Suppressor macrophage treated with lipopolysaccharide for 1 hour (primary cell): Measurements from ENCODE around the gene CORO7.
"Not testable (repeated sequence)": the region's sequence is repeated elsewhere in the genome, so short reads cannot be mapped to it uniquely, and the experiment has no call there.

ENCODE experiments used
- DNase-seq, 3 donors: peaks; one replicate each; pipeline ENCODE4 v3.0.0-alpha.2; 2020 to 2022

Gene CORO7

GRCh38 chr16:4334724-4335495 is 81.5 kb downstream of the CORO7 start:
- no peak for DNase-seq

- DNase-seq = not testable (repeated sequence)
Observed at GRCh38 chr16:4333714-4334113, 82.7 kb downstream of the CORO7 start.

GRCh38 chr16:4333308-4333638 is 83.1 kb downstream of the CORO7 start:
- DNase-seq = no peak

GRCh38 chr16:4332623-4333307 is 83.6 kb downstream of the CORO7 start:
- no peak for DNase-seq

- DNase-seq = no peak
Observed at GRCh38 chr16:4332083-4332482, 84.3 kb downstream of the CORO7 start.

DNA sequence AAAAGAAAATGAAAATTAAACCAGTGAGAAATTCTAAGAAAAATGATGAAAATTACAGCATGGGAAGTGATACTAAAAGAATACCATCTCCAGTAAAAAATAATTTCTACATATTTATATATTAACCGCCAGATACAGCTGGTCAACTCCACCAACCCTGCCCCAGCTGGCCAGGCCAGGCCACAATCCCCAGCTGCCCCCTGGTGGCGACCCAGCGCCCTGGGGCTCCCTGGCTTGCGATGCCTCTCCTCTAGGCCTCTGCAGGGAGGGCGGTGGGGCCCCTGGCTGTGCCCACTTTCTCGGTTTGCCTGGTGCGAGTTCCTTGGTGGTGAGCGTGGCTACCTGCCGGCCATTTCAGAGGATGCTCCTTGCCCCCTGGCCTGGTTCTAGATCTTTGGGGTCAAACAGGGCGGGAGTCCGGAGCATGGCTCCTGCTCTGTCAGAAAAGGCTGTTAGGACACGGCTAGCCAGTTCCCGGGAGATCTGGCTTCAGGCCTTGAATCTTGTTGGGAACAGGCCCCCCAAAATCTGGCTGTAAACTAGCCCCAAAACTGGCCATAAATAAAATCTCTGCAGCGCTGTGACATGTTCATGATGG is 86.0 kb downstream of the CORO7 start:
- DNase-seq = peak; percentile 81 to 94 (median 88)

- DNase-seq = no peak
Observed at GRCh38 chr16:4328782-4329775, 87.3 kb downstream of the CORO7 start.

- DNase-seq = peak; percentile 74 to 87 (median 77)
Observed at GRCh38 chr16:4328046-4328781, 88.2 kb downstream of the CORO7 start.

- DNase-seq = peak in 1 of 3 donors; percentile 43
Observed at GRCh38 chr16:4327386-4328045, 88.9 kb downstream of the CORO7 start.

- DNase-seq = peak; percentile 83 to 86 (median 83)
Observed at GRCh38 chr16:4325253-4325758, 91.1 kb downstream of the CORO7 start.

DNA sequence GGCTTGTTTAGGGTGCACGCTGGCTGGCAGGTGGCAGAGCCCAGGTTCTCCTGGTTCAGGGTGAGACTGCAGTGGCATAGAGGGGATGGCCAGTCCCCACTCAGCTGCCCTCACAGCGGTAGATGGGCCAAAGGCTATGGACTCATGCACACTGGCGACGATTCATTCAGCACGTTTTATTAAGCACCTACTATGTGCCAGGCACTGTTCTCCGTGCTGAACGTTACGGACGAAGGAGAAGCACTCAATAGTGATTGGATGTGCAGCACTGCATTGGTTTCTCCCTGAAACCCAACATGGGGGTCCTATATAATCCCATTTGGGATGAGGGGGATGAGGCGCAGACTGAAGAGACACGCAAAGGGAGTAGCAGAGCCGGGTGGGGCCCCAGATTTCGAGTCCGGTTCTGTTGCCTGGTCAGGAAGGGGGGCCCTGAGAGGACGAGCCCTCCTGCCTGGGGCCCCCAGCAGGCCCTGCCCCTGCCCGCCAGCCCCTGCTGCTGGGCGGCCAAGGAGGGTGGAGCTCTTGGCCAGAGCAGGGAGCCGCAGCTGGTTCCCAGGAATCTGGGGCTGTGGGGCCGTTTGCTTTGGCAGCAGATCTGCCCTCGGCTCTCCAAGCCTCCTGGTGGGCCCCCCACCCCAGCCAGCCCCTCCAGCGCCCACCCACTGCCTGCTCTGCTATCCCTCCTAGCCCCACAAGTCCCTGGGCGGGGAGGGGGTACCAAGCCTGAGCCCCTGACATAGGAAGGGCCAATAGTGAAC is 91.7 kb downstream of the CORO7 start:
- DNase-seq = no peak

DNA sequence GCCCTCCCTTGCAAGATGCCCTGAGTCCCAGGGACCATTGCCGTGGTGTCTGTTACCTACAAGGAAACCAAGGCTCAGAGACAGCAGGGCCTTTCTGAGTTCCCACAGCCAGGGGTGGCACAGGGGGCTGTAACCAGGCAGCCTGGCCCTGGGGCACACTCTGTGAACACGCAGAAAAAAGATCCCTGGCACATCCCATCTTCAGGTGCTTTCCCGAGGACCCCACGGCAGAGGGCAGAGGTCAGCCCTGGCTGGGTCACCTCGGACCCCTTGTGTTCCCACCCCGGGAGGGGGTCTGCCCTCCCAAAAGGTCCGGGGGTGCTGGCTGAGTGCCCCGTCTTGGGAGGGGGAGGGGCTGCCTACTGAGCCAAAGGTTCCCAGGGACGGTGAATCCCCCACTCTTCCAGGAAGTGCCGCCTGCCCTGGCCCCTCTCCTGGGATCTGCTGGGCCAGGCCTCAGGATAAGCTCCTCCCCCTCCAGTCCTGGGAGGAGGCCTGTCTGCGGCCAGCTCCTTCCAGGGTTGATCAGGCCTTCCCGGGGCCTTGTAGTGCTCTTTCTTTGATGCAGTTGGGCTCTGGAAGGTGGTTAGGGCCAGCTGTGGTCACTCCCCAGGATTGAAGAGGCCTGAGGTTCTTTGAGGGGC is 92.4 kb downstream of the CORO7 start:
- DNase-seq = no peak

GRCh38 chr16:4323071-4323844 is 93.1 kb downstream of the CORO7 start:
- DNase-seq = no peak

GRCh38 chr16:4322121-4323052 is 94.0 kb downstream of the CORO7 start:
- no peak for DNase-seq

DNA sequence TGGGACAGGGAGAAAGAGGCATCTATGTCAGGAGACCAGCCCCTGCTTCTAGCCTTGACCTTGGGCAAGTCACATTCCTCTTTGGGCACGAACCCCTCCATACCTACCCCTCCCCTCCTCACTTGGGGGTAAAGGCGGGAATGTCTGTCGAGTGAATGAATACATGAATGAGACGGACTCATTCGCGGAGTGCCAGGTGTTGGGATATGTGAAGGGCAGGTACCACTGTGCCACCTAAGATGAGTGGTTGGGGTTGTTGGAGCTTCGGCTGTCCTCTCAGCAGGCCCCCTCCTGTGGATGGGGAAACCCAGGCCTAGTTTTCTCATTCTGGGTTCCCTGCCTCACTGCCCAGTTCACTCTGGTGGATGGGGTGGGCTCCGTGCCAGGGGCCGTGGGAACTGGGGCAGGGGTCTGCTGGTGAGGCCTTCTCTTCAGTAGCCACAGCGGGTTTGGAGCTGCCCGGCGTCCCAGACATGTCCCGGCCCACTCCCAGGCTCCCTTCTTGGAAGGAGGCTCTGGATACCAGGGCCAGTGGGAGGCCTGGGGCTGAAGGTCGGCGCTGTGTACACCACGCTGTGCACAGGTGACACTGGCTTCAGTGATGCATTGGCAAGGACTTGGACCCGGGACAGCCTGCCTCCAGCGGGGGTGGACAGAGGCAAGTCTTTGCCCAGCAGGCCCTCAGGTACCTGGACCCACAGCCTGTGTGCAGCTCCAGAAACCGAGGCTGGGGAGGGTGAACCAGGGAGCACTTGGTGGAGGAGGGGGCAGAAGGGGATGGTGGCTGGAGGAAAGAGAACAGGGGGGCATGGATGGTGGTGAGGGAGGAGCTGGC is 94.9 kb downstream of the CORO7 start:
- DNase-seq = no peak

DNA sequence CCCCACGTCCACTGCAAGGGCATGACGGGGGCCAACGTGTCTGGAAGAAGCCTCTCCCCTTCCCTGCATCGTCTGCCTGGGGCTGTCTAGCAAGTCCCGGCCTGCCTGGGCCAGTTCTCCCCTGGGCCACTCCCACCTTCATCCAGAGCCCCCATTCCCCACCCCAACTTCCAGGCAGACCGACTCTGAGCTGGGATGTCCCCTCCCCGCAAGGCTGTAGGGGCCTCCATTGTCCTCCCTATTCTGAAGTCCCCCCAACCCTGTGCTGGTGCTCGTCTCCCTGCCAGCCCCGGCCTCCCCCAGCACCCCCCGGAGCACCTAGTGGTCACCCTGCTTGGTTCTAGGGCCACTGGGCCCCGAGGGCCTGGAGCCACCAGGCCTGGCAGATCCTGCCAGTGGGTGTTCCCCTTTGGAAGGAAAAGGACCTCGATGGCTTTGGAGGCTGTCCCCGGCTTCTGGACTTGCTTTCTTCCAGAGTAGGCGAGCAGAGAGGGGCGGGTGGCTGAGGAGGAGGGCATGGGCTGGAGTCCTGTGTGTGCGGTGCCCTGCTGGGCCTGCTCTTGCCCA is 95.7 kb downstream of the CORO7 start:
- no peak for DNase-seq
